MM.1S (cell line): Measurements from ENCODE around the gene CCDC180.

Experiments used
- DNase-seq: peaks from one replicate; pipeline ENCODE4 v3.0.0-alpha.2; 2015
- H2AFZ ChIP-seq: fragments of 300-600 bp; sonication (generic); 2 replicates; pipeline ENCODE4 v1.6.0; 2016; ENCODE audit warnings: antibody characterized with exemption, low read length
- H3F3A ChIP-seq: fragments of 300-600 bp; sonication (generic); 2 replicates; pipeline ENCODE4 v1.6.1; 2016; ENCODE audit warnings: mild to moderate bottlenecking, antibody characterized with exemption, low read length, moderate library complexity, mixed read lengths; ENCODE audit not compliant: insufficient read depth
- H3K27ac ChIP-seq: fragments of 300-600 bp; sonication (generic); 2 replicates; pipeline ENCODE4 v1.5.1; 2016; ENCODE audit warnings: mild to moderate bottlenecking, low read length
- H3K27me3 ChIP-seq: fragments of 300-600 bp; sonication (generic); replicated peaks from 2 replicates; pipeline ENCODE4 v1.6.0; 2016; ENCODE audit warnings: low read length; ENCODE audit not compliant: insufficient read depth
- H3K36me3 ChIP-seq: fragments of 300-600 bp; sonication (generic); replicated peaks from 2 replicates; pipeline ENCODE4 v1.6.1; 2016; ENCODE audit warnings: mild to moderate bottlenecking, low read length, mixed read lengths; ENCODE audit not compliant: insufficient read depth
- H3K4me1 ChIP-seq: fragments of 300-600 bp; sonication (generic); 2 replicates; pipeline ENCODE4 v1.6.1; 2016; ENCODE audit warnings: low read length, mixed read lengths
- H3K4me2 ChIP-seq: fragments of 300-600 bp; sonication (generic); 2 replicates; pipeline ENCODE4 v1.6.0; 2016; ENCODE audit warnings: low read depth, low read length
- H3K4me3 ChIP-seq: fragments of 300-600 bp; sonication (generic); 2 replicates; pipeline ENCODE4 v1.5.1; 2016; ENCODE audit warnings: low read length, mixed read lengths
- H3K79me2 ChIP-seq: fragments of 300-600 bp; sonication (generic); 2 replicates; pipeline ENCODE4 v1.6.1; 2016; ENCODE audit warnings: mixed run types, low read length, mixed read lengths
- H3K9ac ChIP-seq: fragments of 300-600 bp; sonication (generic); 2 replicates; pipeline ENCODE4 v1.6.1; 2016; ENCODE audit warnings: low read length, mixed read lengths
- H3K9me2 ChIP-seq: fragments of 300-600 bp; sonication (generic); replicated peaks from 2 replicates; pipeline ENCODE4 v1.6.1; 2016; ENCODE audit warnings: mild to moderate bottlenecking, low read length, mixed read lengths; ENCODE audit not compliant: insufficient read depth
- H3K9me3 ChIP-seq: fragments of 300-600 bp; sonication (generic); replicated peaks from 2 replicates; pipeline ENCODE4 v1.6.1; 2016; ENCODE audit warnings: mild to moderate bottlenecking, low read length, mixed read lengths; ENCODE audit not compliant: insufficient read depth
- H4K20me1 ChIP-seq: fragments of 300-600 bp; sonication (generic); 2 replicates; pipeline ENCODE4 v1.6.1; 2016; ENCODE audit warnings: mild to moderate bottlenecking, low read length, moderate library complexity, mixed read lengths; ENCODE audit not compliant: insufficient read depth
- EZH2 ChIP-seq: fragments of 300-600 bp; sonication (generic); optimal IDR thresholded peaks from 2 replicates; pipeline ENCODE3; 2017; ENCODE audit warnings: low read depth, mild to moderate bottlenecking, antibody characterized with exemption, low read length, mixed read lengths
- EZH2phosphoT487 ChIP-seq: fragments of 300-600 bp; sonication (generic); IDR thresholded peaks from 2 replicates; pipeline ENCODE4 v1.6.1; 2018; ENCODE audit warnings: antibody characterized with exemption, low read length
- TF ChIP-seq, protein P1 (sequence below): fragments of 300-600 bp; sonication (generic); IDR thresholded peaks from 2 replicates; pipeline ENCODE4 v1.5.1; 2016; ENCODE audit warnings: antibody characterized with exemption, low read length, mixed read lengths

The CCDC180 gene

DNA sequence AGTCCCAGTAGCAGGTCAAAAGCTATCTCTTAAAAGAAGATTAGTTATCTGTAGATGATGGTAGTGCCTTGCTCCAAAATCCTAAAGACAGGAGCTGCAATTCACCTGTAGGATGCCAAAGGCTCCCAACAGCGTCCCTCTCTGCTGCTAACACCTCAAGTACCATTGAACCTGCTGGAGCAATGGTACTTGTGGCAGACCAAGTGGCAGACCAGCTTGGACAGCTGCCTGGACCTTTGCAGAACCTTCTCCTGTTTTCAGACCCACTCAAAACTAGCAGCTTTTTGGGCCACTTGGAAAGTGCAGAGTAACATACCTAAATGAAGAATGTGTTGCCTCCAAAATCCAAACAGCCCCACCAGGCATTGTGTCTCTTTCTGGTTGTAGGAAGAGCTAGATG is 6.9 kb upstream of the CCDC180 start:
- Histone ChIP-seq H3K27me3 (no peaks in the 10 kb centered on the region), H3K4me1 (no peaks in the 10 kb centered on the region), H4K20me1 (no peaks in the 10 kb centered on the region), H3F3A (no peaks in the 10 kb centered on the region), H2AFZ (no peak overlapping the region), H3K27ac (no peak overlapping the region), H3K9me2 (no peaks in the 10 kb centered on the region), H3K9me3 (no peaks in the 10 kb centered on the region), H3K36me3 (no peaks in the 10 kb centered on the region), H3K79me2 (no peaks in the 10 kb centered on the region), H3K4me2 (no peak overlapping the region), H3K9ac (no peak overlapping the region), H3K4me3 (no peak overlapping the region)
- TF ChIP-seq EZH2phosphoT487 (no peak), EZH2 (no peak)
- TF ChIP-seq, protein P1, sequence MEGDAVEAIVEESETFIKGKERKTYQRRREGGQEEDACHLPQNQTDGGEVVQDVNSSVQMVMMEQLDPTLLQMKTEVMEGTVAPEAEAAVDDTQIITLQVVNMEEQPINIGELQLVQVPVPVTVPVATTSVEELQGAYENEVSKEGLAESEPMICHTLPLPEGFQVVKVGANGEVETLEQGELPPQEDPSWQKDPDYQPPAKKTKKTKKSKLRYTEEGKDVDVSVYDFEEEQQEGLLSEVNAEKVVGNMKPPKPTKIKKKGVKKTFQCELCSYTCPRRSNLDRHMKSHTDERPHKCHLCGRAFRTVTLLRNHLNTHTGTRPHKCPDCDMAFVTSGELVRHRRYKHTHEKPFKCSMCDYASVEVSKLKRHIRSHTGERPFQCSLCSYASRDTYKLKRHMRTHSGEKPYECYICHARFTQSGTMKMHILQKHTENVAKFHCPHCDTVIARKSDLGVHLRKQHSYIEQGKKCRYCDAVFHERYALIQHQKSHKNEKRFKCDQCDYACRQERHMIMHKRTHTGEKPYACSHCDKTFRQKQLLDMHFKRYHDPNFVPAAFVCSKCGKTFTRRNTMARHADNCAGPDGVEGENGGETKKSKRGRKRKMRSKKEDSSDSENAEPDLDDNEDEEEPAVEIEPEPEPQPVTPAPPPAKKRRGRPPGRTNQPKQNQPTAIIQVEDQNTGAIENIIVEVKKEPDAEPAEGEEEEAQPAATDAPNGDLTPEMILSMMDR = no peak
- DNase-seq = no peak

DNA sequence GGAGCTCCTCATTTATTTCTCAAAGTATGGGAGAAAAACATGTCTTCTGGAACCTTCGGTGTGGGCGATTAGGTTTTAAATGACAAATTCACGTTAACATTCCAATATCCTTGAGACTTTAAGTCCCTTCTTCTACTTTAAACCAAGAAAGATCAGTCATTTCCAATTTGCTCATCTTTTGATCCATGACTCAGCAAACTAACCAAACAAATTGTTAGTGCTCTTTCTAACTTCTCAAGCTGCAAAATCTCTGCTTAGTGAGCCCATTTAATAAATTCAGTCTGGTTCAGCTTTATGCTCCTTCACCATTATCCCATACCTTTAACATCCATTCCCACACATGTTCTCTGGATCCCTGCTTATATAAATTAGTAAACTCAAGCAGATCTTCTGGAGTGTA is 5.5 kb upstream of the CCDC180 start:
- Histone ChIP-seq H3K9ac (no peak overlapping the region), H3K79me2 (no peaks in the 10 kb centered on the region), H4K20me1 (no peaks in the 10 kb centered on the region), H3K27me3 (no peaks in the 10 kb centered on the region), H3K4me3 (no peak overlapping the region), H3K4me1 (no peaks in the 10 kb centered on the region), H3K4me2 (no peak overlapping the region), H3K36me3 (no peaks in the 10 kb centered on the region), H3K9me2 (no peaks in the 10 kb centered on the region), H3K27ac (no peak overlapping the region), H3F3A (no peaks in the 10 kb centered on the region), H2AFZ (no peak overlapping the region), H3K9me3 (no peaks in the 10 kb centered on the region)
- DNase-seq = no peak
- TF ChIP-seq EZH2phosphoT487 (no peak), EZH2 (no peak)
- TF ChIP-seq, protein P1 = no peak

DNA sequence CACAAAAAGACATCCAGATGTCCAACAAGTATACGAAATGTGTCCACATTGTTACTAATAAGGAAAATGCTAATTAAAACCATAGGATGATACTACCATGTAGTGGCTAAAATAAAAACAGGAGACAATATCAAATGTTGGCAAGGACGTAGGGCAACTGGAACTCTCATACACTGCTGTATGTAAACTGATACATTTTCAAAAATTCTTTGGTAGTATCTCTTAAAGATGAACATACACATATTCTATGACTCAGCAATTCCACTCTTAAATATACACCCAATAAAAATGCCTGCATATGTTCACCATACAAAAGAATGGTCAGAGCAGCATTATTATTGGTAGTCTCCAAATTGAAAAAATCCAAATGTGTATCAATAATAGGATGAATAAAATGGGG is 2.9 kb upstream of the CCDC180 start:
- H3K9me3 ChIP-seq = no peaks in the 10 kb centered on the region
- H3F3A ChIP-seq = no peaks in the 10 kb centered on the region
- no peak for DNase-seq
- no peaks in the 10 kb centered on the region for H3K36me3 ChIP-seq
- no peaks in the 10 kb centered on the region for H4K20me1 ChIP-seq
- H3K4me3 ChIP-seq = no peak overlapping the region
- no peak overlapping the region for H3K4me2 ChIP-seq
- no peak overlapping the region for H3K27ac ChIP-seq
- H3K27me3 ChIP-seq = no peaks in the 10 kb centered on the region
- H3K9me2 ChIP-seq = no peaks in the 10 kb centered on the region
- no peak for TF ChIP-seq EZH2phosphoT487
- TF ChIP-seq EZH2 = no peak
- TF ChIP-seq, protein P1 = no peak
- H3K4me1 ChIP-seq = no peaks in the 10 kb centered on the region
- no peak overlapping the region for H2AFZ ChIP-seq
- H3K9ac ChIP-seq = no peak overlapping the region
- H3K79me2 ChIP-seq = no peaks in the 10 kb centered on the region
